ENCODE results near the gene GNA15.

The GNA15 gene

GRCh38 chr19:3125900-3126524, 9.8 kb upstream of the GNA15 start:
- Mint-ChIP-seq H3K9me3 (peaks cover 4% of the 10 kb centered on the region), H3K4me1 (no peaks in the 10 kb centered on the region), H3K4me3 (no peak overlapping the region), H3K27ac (no peak overlapping the region), H3K36me3 (ENCODE audit: low read depth) (no peaks in the 10 kb centered on the region), H3K27me3 (ENCODE audit: low read depth, poor library complexity) (peaks cover 16% of the 10 kb centered on the region)
- DNase-seq: peak; percentile 76
- TF ChIP-seq, protein P1, sequence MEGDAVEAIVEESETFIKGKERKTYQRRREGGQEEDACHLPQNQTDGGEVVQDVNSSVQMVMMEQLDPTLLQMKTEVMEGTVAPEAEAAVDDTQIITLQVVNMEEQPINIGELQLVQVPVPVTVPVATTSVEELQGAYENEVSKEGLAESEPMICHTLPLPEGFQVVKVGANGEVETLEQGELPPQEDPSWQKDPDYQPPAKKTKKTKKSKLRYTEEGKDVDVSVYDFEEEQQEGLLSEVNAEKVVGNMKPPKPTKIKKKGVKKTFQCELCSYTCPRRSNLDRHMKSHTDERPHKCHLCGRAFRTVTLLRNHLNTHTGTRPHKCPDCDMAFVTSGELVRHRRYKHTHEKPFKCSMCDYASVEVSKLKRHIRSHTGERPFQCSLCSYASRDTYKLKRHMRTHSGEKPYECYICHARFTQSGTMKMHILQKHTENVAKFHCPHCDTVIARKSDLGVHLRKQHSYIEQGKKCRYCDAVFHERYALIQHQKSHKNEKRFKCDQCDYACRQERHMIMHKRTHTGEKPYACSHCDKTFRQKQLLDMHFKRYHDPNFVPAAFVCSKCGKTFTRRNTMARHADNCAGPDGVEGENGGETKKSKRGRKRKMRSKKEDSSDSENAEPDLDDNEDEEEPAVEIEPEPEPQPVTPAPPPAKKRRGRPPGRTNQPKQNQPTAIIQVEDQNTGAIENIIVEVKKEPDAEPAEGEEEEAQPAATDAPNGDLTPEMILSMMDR (IDR thresholded peaks at IDR 0.05): peak; percentile 62

DNA sequence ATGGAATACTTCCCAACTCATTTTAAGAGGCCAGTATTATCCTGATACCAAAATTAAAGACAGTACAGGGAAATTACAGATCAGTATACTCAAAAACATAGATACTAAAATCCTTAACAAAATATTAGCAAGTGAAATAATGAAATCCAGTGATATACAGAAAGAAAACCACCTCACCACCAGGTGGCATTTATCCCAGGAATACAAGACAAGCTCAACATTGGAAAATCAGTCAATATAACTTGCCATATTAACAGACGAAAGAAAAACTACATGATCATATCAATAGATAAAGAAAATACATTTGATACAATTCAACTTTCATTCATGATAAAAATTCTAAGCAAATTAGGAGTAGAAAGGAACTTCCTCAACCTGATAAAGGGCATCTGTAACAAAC, 6.7 kb upstream of the GNA15 start:
- no peaks in the 10 kb centered on the region for H3K36me3 Mint-ChIP-seq (ENCODE audit: low read depth)
- no peak overlapping the region for H3K27ac Mint-ChIP-seq
- peaks cover 4% of the 10 kb centered on the region for H3K9me3 Mint-ChIP-seq
- DNase-seq: no peak
- H3K4me3 Mint-ChIP-seq: no peak overlapping the region
- no peaks in the 10 kb centered on the region for H3K4me1 Mint-ChIP-seq
- H3K27me3 Mint-ChIP-seq (ENCODE audit: low read depth, poor library complexity): peaks cover 23% of the 10 kb centered on the region
- TF ChIP-seq, protein P1 (IDR thresholded peaks at IDR 0.05): peak; percentile 34

DNA sequence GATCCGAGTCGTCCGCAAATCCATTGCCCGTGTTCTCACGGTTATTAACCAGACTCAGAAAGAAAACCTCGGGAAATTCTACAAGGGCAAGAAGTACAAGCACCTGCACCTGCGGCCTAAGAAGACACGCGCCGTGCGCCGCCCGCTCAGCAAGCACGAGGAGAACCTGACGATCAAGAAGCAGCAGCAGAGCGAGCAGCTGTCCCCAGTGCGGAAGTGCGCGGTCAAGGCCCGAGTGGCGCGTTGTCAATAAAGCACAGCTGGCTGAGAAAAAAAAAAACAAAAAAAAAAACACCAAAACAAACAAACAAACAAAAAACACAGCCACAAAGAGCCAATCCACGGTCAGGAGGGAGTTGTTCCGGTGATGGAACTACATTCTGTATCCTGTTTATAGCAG, 4.7 kb upstream of the GNA15 start:
- Mint-ChIP-seq H3K27ac (no peak overlapping the region), H3K4me1 (no peaks in the 10 kb centered on the region), H3K27me3 (ENCODE audit: low read depth, poor library complexity) (peaks cover 27% of the 10 kb centered on the region), H3K36me3 (ENCODE audit: low read depth) (no peaks in the 10 kb centered on the region), H3K4me3 (no peak overlapping the region), H3K9me3 (peaks cover 4% of the 10 kb centered on the region)
- TF ChIP-seq, protein P1 (IDR thresholded peaks at IDR 0.05): no peak
- DNase-seq: no peak

GRCh38 chr19:3132971-3133792, 2.7 kb upstream of the GNA15 start:
- no peak for DNase-seq
- H3K4me3 Mint-ChIP-seq: no peak overlapping the region
- H3K27me3 Mint-ChIP-seq (ENCODE audit: low read depth, poor library complexity): peaks cover 20% of the 10 kb centered on the region
- H3K27ac Mint-ChIP-seq: no peak overlapping the region
- peaks cover 4% of the 10 kb centered on the region for H3K9me3 Mint-ChIP-seq
- H3K4me1 Mint-ChIP-seq: peaks cover 5% of the 10 kb centered on the region
- TF ChIP-seq, protein P1 (IDR thresholded peaks at IDR 0.05): no peak
- H3K36me3 Mint-ChIP-seq (ENCODE audit: low read depth): no peaks in the 10 kb centered on the region

- TF ChIP-seq, protein P1 (IDR thresholded peaks at IDR 0.05): no peak
- DNase-seq: no peak
- H3K4me3 Mint-ChIP-seq: no peak overlapping the region
- H3K4me1 Mint-ChIP-seq: peaks cover 5% of the 10 kb centered on the region
- H3K27ac Mint-ChIP-seq: no peak overlapping the region
- H3K36me3 Mint-ChIP-seq (ENCODE audit: low read depth): no peaks in the 10 kb centered on the region
- H3K9me3 Mint-ChIP-seq: peaks cover 4% of the 10 kb centered on the region
- peaks cover 14% of the 10 kb centered on the region for H3K27me3 Mint-ChIP-seq (ENCODE audit: low read depth, poor library complexity)
Measured at GRCh38 chr19:3133793-3134116, 2.1 kb upstream of the GNA15 start.

- no peak for DNase-seq
- H3K27ac Mint-ChIP-seq: no peak overlapping the region
- H3K9me3 Mint-ChIP-seq: peaks cover 5% of the 10 kb centered on the region
- no peaks in the 10 kb centered on the region for H3K36me3 Mint-ChIP-seq (ENCODE audit: low read depth)
- TF ChIP-seq, protein P1 (IDR thresholded peaks at IDR 0.05): no peak
- H3K27me3 Mint-ChIP-seq (ENCODE audit: low read depth, poor library complexity): peaks cover 26% of the 10 kb centered on the region
- H3K4me1 Mint-ChIP-seq: peaks cover 5% of the 10 kb centered on the region
- H3K4me3 Mint-ChIP-seq: no peak overlapping the region
Measured at GRCh38 chr19:3136684-3137055, 837 bp downstream of the GNA15 start.

All from nephron progenitor cell (in vitro differentiated cells).